H9 (cell line): ENCODE measurements around the gene TMEM69. TPM values are rescaled to one million over a fixed set of nuclear protein-coding genes. Genes with fewer than 3 reads are reported as not detected.
A peak's percentile ranks its signal among the peaks of the same experiment; 100 is the strongest.

ENCODE experiments used
- DNase-seq: peaks from one replicate; pipeline ENCODE4 v3.0.0-alpha.2; 2017
- H2AFZ ChIP-seq: one replicate; pipeline ENCODE4 v1.6.1; 2013; ENCODE audit warnings: mild to moderate bottlenecking, low read length, control low read depth, moderate library complexity
- H2AK5ac ChIP-seq: 2 replicates; pipeline ENCODE4 v1.6.1; 2013; ENCODE audit warnings: low read length, control low read depth, mixed read lengths; ENCODE audit not compliant: insufficient read length
- H2BK120ac ChIP-seq: one replicate; pipeline ENCODE4 v1.6.1; 2013; ENCODE audit warnings: low read depth, mild to moderate bottlenecking, low read length, control low read depth, inconsistent platforms; ENCODE audit not compliant: poor library complexity, severe bottlenecking
- H2BK12ac ChIP-seq: 2 replicates; pipeline ENCODE4 v1.6.1; 2013; ENCODE audit warnings: low read length, control low read depth, mixed read lengths, low read depth; ENCODE audit not compliant: insufficient read length
- H2BK15ac ChIP-seq: 2 replicates; pipeline ENCODE4 v1.6.1; 2013; ENCODE audit warnings: low read depth, low read length, control low read depth
- H2BK20ac ChIP-seq: one replicate; pipeline ENCODE4 v1.6.1; 2013; ENCODE audit warnings: low read depth, mild to moderate bottlenecking, low read length, control low read depth, inconsistent platforms; ENCODE audit not compliant: poor library complexity, severe bottlenecking
- H2BK5ac ChIP-seq: 2 replicates; pipeline ENCODE4 v1.6.1; 2013; ENCODE audit warnings: low read length, control low read depth, mixed read lengths; ENCODE audit not compliant: insufficient read length
- H3K14ac ChIP-seq: 2 replicates; pipeline ENCODE4 v1.6.1; 2013; ENCODE audit warnings: low read length, control low read depth; ENCODE audit not compliant: insufficient read depth
- H3K18ac ChIP-seq: 2 replicates; pipeline ENCODE4 v1.6.1; 2013; ENCODE audit warnings: low read depth, mild to moderate bottlenecking, mixed read lengths, low read length, control low read depth; ENCODE audit not compliant: insufficient read length
- H3K23ac ChIP-seq: 2 replicates; pipeline ENCODE4 v1.6.1; 2013; ENCODE audit warnings: low read length, control low read depth, mixed read lengths, low read depth; ENCODE audit not compliant: insufficient read length
- H3K23me2 ChIP-seq: 2 replicates; pipeline ENCODE4 v1.6.1; 2013; ENCODE audit warnings: low read depth, mild to moderate bottlenecking, mixed read lengths, low read length, control low read depth; ENCODE audit not compliant: insufficient read length, poor library complexity, severe bottlenecking
- H3K27ac ChIP-seq: 2 replicates; pipeline ENCODE4 v1.5.1; 2013; ENCODE audit warnings: low read length, control low read depth, mixed read lengths, low read depth; ENCODE audit not compliant: insufficient read length
- H3K27me3 ChIP-seq: 2 replicates; pipeline ENCODE4 v1.6.1; 2013; ENCODE audit warnings: low read length, control low read depth, inconsistent platforms; ENCODE audit not compliant: insufficient read depth
- H3K4ac ChIP-seq: 2 replicates; pipeline ENCODE4 v1.6.1; 2013; ENCODE audit warnings: low read depth, mild to moderate bottlenecking, control low read depth, inconsistent platforms, low read length, moderate library complexity
- H3K4me1 ChIP-seq: 2 replicates; pipeline ENCODE4 v1.6.1; 2013; ENCODE audit warnings: low read length, control low read depth, inconsistent platforms; ENCODE audit not compliant: insufficient read depth
- H3K4me2 ChIP-seq: 2 replicates; pipeline ENCODE4 v1.6.1; 2013; ENCODE audit warnings: low read length, control low read depth, mixed read lengths; ENCODE audit not compliant: insufficient read length, insufficient read depth
- H3K56ac ChIP-seq: 2 replicates; pipeline ENCODE4 v1.6.1; 2013; ENCODE audit warnings: low read depth, mild to moderate bottlenecking, mixed read lengths, low read length, control low read depth; ENCODE audit not compliant: insufficient read length
- H3K79me1 ChIP-seq: 2 replicates; pipeline ENCODE4 v1.6.1; 2013; ENCODE audit warnings: low read depth, mild to moderate bottlenecking, moderate library complexity, low read length, control low read depth, inconsistent platforms; ENCODE audit not compliant: insufficient read depth, poor library complexity, severe bottlenecking
- H3K79me2 ChIP-seq: 2 replicates; pipeline ENCODE4 v1.6.1; 2013; ENCODE audit warnings: low read length, control low read depth, inconsistent platforms; ENCODE audit not compliant: insufficient read depth
- H3K9ac ChIP-seq: 2 replicates; pipeline ENCODE4 v1.6.1; 2013; ENCODE audit warnings: low read length, control low read depth, mixed read lengths; ENCODE audit not compliant: insufficient read length; ENCODE audit errors: extremely low read depth
- H3K9me3 ChIP-seq: one replicate; pipeline ENCODE4 v1.6.1; 2013; ENCODE audit warnings: low read depth, low read length, inconsistent platforms; ENCODE audit not compliant: control insufficient read depth
- H3T11ph ChIP-seq: one replicate; pipeline ENCODE4 v1.6.1; 2013; ENCODE audit warnings: mild to moderate bottlenecking, low read length, control low read depth, inconsistent platforms
- H4K20me1 ChIP-seq: one replicate; pipeline ENCODE4 v1.6.1; 2013; ENCODE audit not compliant: control insufficient read depth, insufficient read length, insufficient read depth
- H4K5ac ChIP-seq: 2 replicates; pipeline ENCODE4 v1.6.1; 2013; ENCODE audit warnings: low read depth, mild to moderate bottlenecking, mixed read lengths, low read length, control low read depth; ENCODE audit not compliant: insufficient read length
- H4K8ac ChIP-seq: replicated peaks from 2 replicates; pipeline ENCODE4 v1.6.1; 2013; ENCODE audit warnings: low read length, control low read depth, mixed read lengths, low read depth; ENCODE audit not compliant: insufficient read length
- H4K91ac ChIP-seq: 2 replicates; pipeline ENCODE4 v1.6.1; 2013; ENCODE audit warnings: low read depth, mild to moderate bottlenecking, moderate library complexity, mixed read lengths, low read length, control low read depth; ENCODE audit not compliant: insufficient read length
- H3K27ac Mint-ChIP-seq, 3 experiments: 2 replicates in 2 of 3; 3 replicates in 1 of 3; pipeline ENCODE4 v1.8.0; 2020 to 2021; ENCODE audit warnings: mixed read lengths in 3 of 3, mild to moderate bottlenecking in 1 of 3, moderate library complexity in 1 of 3
- H3K27me3 Mint-ChIP-seq: 2 replicates; pipeline ENCODE4 v1.8.0; 2021; ENCODE audit warnings: low read depth, mild to moderate bottlenecking, moderate library complexity, mixed read lengths
- H3K36me3 Mint-ChIP-seq, 3 experiments: 2 replicates in 2 of 3; 3 replicates in 1 of 3; pipeline ENCODE4 v1.8.0; 2020 to 2021; ENCODE audit warnings: low read depth in 3 of 3, mixed read lengths in 3 of 3; ENCODE audit not compliant: insufficient read depth in 1 of 3
- H3K4me1 Mint-ChIP-seq, 2 experiments: 2 replicates each; pipeline ENCODE4 v1.8.0; 2020; ENCODE audit warnings: mixed read lengths in 2 of 2
- H3K4me3 Mint-ChIP-seq, 2 experiments: 2 replicates in 1 of 2; 3 replicates in 1 of 2; pipeline ENCODE4 v1.8.0; 2020 to 2021; ENCODE audit warnings: mild to moderate bottlenecking in 2 of 2, mixed read lengths in 2 of 2, moderate library complexity in 1 of 2
- H3K9me3 Mint-ChIP-seq, 2 experiments: 2 replicates in 1 of 2; 3 replicates in 1 of 2; pipeline ENCODE4 v1.8.0; 2020; ENCODE audit warnings: mild to moderate bottlenecking in 2 of 2, mixed read lengths in 2 of 2, moderate library complexity in 1 of 2
- WGBS: extraction: QIAGEN DNeasy Blood & Tissue Kit; methylation state at CpG from one replicate; pipeline ENCODE4 v1.1.7; 2013; ENCODE audit warnings: missing lambda C conversion rate, low lambda C conversion rate, mixed read lengths; ENCODE audit not compliant: insufficient read length; ENCODE audit errors: extremely low coverage; 5-methylcytosine and 5-hydroxymethylcytosine counted together
- total RNA-seq: library from RNA; stranded (reverse); gene quantifications from 2 replicates; pipeline ENCODE4 v1.2.1, GENCODE V29; 2021
- TF ChIP-seq, protein P1 (sequence below): fragments of 200-600 bp; sonication (generic); conservative IDR thresholded peaks from 3 replicates; pipeline ENCODE4 v1.8.0; 2021; ENCODE audit warnings: antibody characterized with exemption, mild to moderate bottlenecking

The TMEM69 gene
- total RNA-seq, 1 experiment from 2014 or later, result 30.7 TPM

DNA sequence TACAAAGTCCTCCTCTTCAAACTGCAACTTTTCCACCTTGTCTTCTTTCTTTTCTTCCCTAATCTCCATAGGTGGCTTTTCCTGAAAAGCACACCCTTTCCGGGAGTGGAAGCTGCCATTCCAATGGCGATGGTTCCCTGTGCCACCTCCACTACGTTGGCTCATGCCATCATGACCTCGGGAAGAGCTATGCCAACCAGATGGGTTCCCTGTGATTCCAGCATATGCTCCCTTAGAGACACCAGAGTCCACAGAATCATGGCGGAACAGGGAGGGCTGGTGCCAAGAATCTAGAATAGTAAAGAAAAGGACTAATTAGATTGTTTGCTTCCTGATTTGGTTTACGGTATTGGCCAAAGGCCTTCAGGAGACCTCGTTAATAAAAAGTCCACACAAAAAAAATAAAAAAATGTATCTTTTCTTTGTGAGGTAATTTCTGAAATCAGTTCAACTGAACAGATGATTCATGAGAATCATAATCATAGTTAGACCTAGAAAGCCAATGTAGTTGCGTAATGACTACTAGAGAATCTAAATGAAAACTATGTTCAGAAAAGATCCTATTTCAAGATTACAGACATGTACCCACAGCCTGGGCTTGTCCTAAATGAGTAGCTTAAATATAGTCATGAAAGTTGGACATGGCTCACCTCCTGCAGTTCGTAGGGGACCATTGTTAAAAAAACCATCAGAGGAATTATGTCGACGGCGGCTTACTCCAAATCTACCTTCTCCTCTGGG lies 33.3 kb upstream of the TMEM69 start:
- Histone ChIP-seq H2AK5ac (no peak overlapping the region), H4K20me1 (no peaks in the 10 kb centered on the region)
- DNase-seq, result no peak

More for the DNA sequence above, 33.3 kb upstream of the TMEM69 start:
- Mint-ChIP-seq H3K36me3 (peaks cover 65 to 92% (median 90%) of the 10 kb centered on the region in 3 experiments), H3K4me3 (no peak overlapping the region), H3K9me3 (no peaks in the 10 kb centered on the region; a peak in 1 of 5 replicates), H3K27ac (peak overlapping the region in 1 of 3 experiments; percentile 71; a peak in 2 of 7 replicates), H3K27me3 (no peaks in the 10 kb centered on the region; the same call in 1 of the 2 replicates), H3K4me1 (peaks cover 5 to 6% of the 10 kb centered on the region in 2 experiments; a peak in 1 of 4 replicates)
- Histone ChIP-seq H3K79me2 (no peaks in the 10 kb centered on the region), H3K9ac (no peak overlapping the region), H3K9me3 (no peaks in the 10 kb centered on the region), H3K79me1 (peaks cover 5% of the 10 kb centered on the region), H3K18ac (no peak overlapping the region), H3K23me2 (no peaks in the 10 kb centered on the region), H4K5ac (no peak overlapping the region), H3K4me1 (no peaks in the 10 kb centered on the region), H3K14ac (no peak overlapping the region), H2BK20ac (no peak overlapping the region), H3K27ac (no peak overlapping the region), H3K4me2 (no peak overlapping the region), H4K8ac (no peak overlapping the region), H2BK5ac (no peak overlapping the region), H3K23ac (no peak overlapping the region), H2BK12ac (no peak overlapping the region), H2BK15ac (no peak overlapping the region), H4K91ac (no peak overlapping the region), H2AFZ (no peak overlapping the region), H3K27me3 (no peaks in the 10 kb centered on the region), H2BK120ac (no peak overlapping the region), H3K4ac (no peak overlapping the region), H3K56ac (no peak overlapping the region), H3T11ph (no peak overlapping the region)
- TF ChIP-seq, protein P1, sequence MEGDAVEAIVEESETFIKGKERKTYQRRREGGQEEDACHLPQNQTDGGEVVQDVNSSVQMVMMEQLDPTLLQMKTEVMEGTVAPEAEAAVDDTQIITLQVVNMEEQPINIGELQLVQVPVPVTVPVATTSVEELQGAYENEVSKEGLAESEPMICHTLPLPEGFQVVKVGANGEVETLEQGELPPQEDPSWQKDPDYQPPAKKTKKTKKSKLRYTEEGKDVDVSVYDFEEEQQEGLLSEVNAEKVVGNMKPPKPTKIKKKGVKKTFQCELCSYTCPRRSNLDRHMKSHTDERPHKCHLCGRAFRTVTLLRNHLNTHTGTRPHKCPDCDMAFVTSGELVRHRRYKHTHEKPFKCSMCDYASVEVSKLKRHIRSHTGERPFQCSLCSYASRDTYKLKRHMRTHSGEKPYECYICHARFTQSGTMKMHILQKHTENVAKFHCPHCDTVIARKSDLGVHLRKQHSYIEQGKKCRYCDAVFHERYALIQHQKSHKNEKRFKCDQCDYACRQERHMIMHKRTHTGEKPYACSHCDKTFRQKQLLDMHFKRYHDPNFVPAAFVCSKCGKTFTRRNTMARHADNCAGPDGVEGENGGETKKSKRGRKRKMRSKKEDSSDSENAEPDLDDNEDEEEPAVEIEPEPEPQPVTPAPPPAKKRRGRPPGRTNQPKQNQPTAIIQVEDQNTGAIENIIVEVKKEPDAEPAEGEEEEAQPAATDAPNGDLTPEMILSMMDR, result no peak
- WGBS, result no CpG with 5 or more reads among the region's 12 CpGs
